HepG2 (cell line): ENCODE data around the gene ANXA2. TPM values are rescaled to one million over a fixed set of nuclear protein-coding genes. Genes with fewer than 3 reads are reported as not detected.

Experiments used
- ATAC-seq: fragments of 200-7000 bp; cut with Tn5 transposase; 3 replicates; pipeline ENCODE4 v1.9.1; 2020; ENCODE audit warnings: mild to moderate bottlenecking, moderate library complexity
- BruUV-seq: library from RNA; stranded (reverse); fragments of 400-500 nt; replicated peaks from 2 replicates; lab custom pipeline; 2021; lab: Mats Ljungman, UMichigan
- CTCF ChIA-PET: fragments of 300-600 bp; formaldehyde crosslinking; extraction: SDS; loops from one replicate; lab custom pipeline; 2021; ENCODE audit warnings: low total read pairs, inconsistent platforms, low intra/inter-chr PET ratio; lab: Yijun Ruan, JAX
- POLR2A ChIA-PET: fragments of 350-600 bp; sonication (Branson Sonifier 250); formaldehyde crosslinking; loops from one replicate; lab custom pipeline; 2020; ENCODE audit warnings: antibody characterized with exemption, inconsistent platforms; lab: Yijun Ruan, JAX
- DNase-seq: peaks from one replicate; pipeline ENCODE4 v3.0.0-alpha.2; 2015; ENCODE audit warnings: low spot score
- FAIRE-seq: peaks from 3 replicates; lab custom pipeline; 2011; peaks lifted over from hg19 to GRCh38; lab: Jason Lieb, UNC
- H2AFZ ChIP-seq: one replicate; pipeline ENCODE4 v1.6.1; 2011; ENCODE audit warnings: low read length, inconsistent platforms
- H3K27ac ChIP-seq: fragments of 300-600 bp; 3 replicates; pipeline ENCODE4 v1.8.0; 2011; ENCODE audit warnings: mixed run types, mild to moderate bottlenecking, mixed read lengths, low read length, inconsistent platforms; ENCODE audit not compliant: insufficient read depth; ENCODE audit errors: extremely low read length
- H3K27me3 ChIP-seq, 2 experiments: fragments of 200-600 bp in 1 of 2; 2 replicates in 1 of 2; 3 replicates in 1 of 2; pipeline versions ENCODE4 v1.6.0 to v1.8.0; 2011; ENCODE audit warnings: low read length in 2 of 2, mild to moderate bottlenecking in 2 of 2, moderate library complexity in 2 of 2, inconsistent platforms in 1 of 2; ENCODE audit not compliant: insufficient read depth in 2 of 2, control insufficient read depth in 1 of 2
- H3K36me3 ChIP-seq, 2 experiments: fragments of 200-600 bp in 1 of 2; replicated peaks in 1 of 2; 2 replicates in 1 of 2; 3 replicates in 1 of 2; pipeline versions ENCODE4 v1.5.1 to v1.8.0; 2011; ENCODE audit warnings: low read length in 2 of 2, inconsistent platforms in 1 of 2; ENCODE audit not compliant: insufficient read depth in 2 of 2, control insufficient read depth in 1 of 2
- H3K4me1 ChIP-seq: 2 replicates; pipeline ENCODE4 v1.5.1; 2012; ENCODE audit warnings: low read length, inconsistent platforms; ENCODE audit not compliant: insufficient read depth
- H3K4me2 ChIP-seq: 2 replicates; pipeline ENCODE4 v1.6.0; 2011; ENCODE audit warnings: low read depth, low read length, inconsistent platforms
- H3K4me3 ChIP-seq, 3 experiments: fragments of 200-600 bp in 1 of 3; sonication (generic), shearing (Covaris generic) in 1 of 3; replicated peaks in 1 of 3; 2 replicates each; pipeline ENCODE4 v1.5.1; 2011 to 2016; ENCODE audit warnings: low read length in 3 of 3, inconsistent platforms in 2 of 3, low read depth in 2 of 3, mild to moderate bottlenecking in 2 of 3, control low read depth in 1 of 3, mixed read lengths in 1 of 3; ENCODE audit not compliant: insufficient read depth in 1 of 3
- H3K79me2 ChIP-seq: one replicate; pipeline ENCODE4 v1.6.1; 2011; ENCODE audit warnings: low read length, inconsistent platforms; ENCODE audit not compliant: insufficient read depth
- H3K9ac ChIP-seq: 2 replicates; pipeline ENCODE4 v1.6.0; 2011; ENCODE audit warnings: mild to moderate bottlenecking, low read depth, low read length, inconsistent platforms; ENCODE audit not compliant: insufficient read depth
- H3K9me3 ChIP-seq: 2 replicates; pipeline ENCODE4 v1.5.1; 2012; ENCODE audit warnings: mild to moderate bottlenecking, low read length
- H4K20me1 ChIP-seq: 2 replicates; pipeline ENCODE4 v1.6.0; 2011; ENCODE audit warnings: inconsistent platforms, mild to moderate bottlenecking, low read length, moderate library complexity; ENCODE audit not compliant: insufficient read depth
- BCL6 ChIP-seq: IDR thresholded peaks from 2 replicates; pipeline ENCODE4 v1.6.1; 2016; ENCODE audit warnings: missing genetic modification reagents, missing compliant biosample characterization
- ELF3 ChIP-seq: IDR thresholded peaks from 2 replicates; pipeline ENCODE4 v1.6.1; 2016; ENCODE audit warnings: missing genetic modification reagents, missing compliant biosample characterization
- HDAC1 ChIP-seq: sonication (generic); formaldehyde crosslinking; IDR thresholded peaks from 2 replicates; pipeline ENCODE4 v1.5.1; 2020; ENCODE audit warnings: mild to moderate bottlenecking, missing genetic modification reagents
- HMG20B ChIP-seq: conservative IDR thresholded peaks from 2 replicates; pipeline ENCODE4 v1.6.1; 2016; ENCODE audit warnings: missing genetic modification reagents, missing compliant biosample characterization
- NR2F1 ChIP-seq, 2 experiments: fragments of 450-650 bp in 1 of 2; formaldehyde crosslinking in 1 of 2; IDR thresholded peaks; 2 replicates each; pipeline versions ENCODE4 v1.5.0 to v1.6.1; 2016 to 2020; ENCODE audit warnings: mild to moderate bottlenecking in 1 of 2, missing compliant biosample characterization in 1 of 2, missing genetic modification reagents in 1 of 2, moderate library complexity in 1 of 2
- PHF20 ChIP-seq: sonication (generic); formaldehyde crosslinking; IDR thresholded peaks from 2 replicates; pipeline ENCODE4 v1.5.0; 2020; ENCODE audit warnings: mild to moderate bottlenecking, missing genetic modification reagents
- SMAD9 ChIP-seq: sonication (generic); formaldehyde crosslinking; IDR thresholded peaks from 2 replicates; pipeline ENCODE4 v1.5.1; 2020; ENCODE audit warnings: mild to moderate bottlenecking, missing genetic modification reagents
- TAF1 ChIP-seq: sonication (generic); formaldehyde crosslinking; IDR thresholded peaks from 2 replicates; pipeline ENCODE4 v1.4.0; 2020; ENCODE audit warnings: missing genetic modification reagents
- ZFY ChIP-seq: sonication (generic); formaldehyde crosslinking; IDR thresholded peaks from 2 replicates; pipeline ENCODE4 v1.4.0; 2020; ENCODE audit warnings: missing genetic modification reagents
- ZIK1 ChIP-seq: sonication (generic); formaldehyde crosslinking; IDR thresholded peaks from 2 replicates; pipeline ENCODE4 v1.5.0; 2020; ENCODE audit warnings: mild to moderate bottlenecking, low read depth, missing genetic modification reagents, borderline replicate concordance
- ZMYM4 ChIP-seq: sonication (generic); formaldehyde crosslinking; IDR thresholded peaks from 2 replicates; pipeline ENCODE4 v1.8.1; 2023; ENCODE audit warnings: mild to moderate bottlenecking, missing genetic modification reagents
- ZNF414 ChIP-seq: sonication (generic); formaldehyde crosslinking; IDR thresholded peaks from 2 replicates; pipeline ENCODE4 v1.5.0; 2020; ENCODE audit warnings: missing genetic modification reagents
- ZNF567 ChIP-seq: sonication (generic); formaldehyde crosslinking; IDR thresholded peaks from 2 replicates; pipeline ENCODE4 v1.8.1; 2023; ENCODE audit warnings: mild to moderate bottlenecking, missing genetic modification reagents, borderline replicate concordance
- ZNF609 ChIP-seq: sonication (generic); formaldehyde crosslinking; IDR thresholded peaks from 2 replicates; pipeline ENCODE4 v1.4.0; 2020; ENCODE audit warnings: mild to moderate bottlenecking, missing genetic modification reagents, borderline replicate concordance
- ZNF616 ChIP-seq: sonication (generic); formaldehyde crosslinking; IDR thresholded peaks from 2 replicates; pipeline ENCODE4 v1.5.0; 2020; ENCODE audit warnings: low read depth, mild to moderate bottlenecking, missing genetic modification reagents
- ZNF746 ChIP-seq: sonication (generic); formaldehyde crosslinking; IDR thresholded peaks from 2 replicates; pipeline ENCODE4 v1.8.0; 2022; ENCODE audit warnings: mild to moderate bottlenecking, missing genetic modification reagents
- ZNF792 ChIP-seq: IDR thresholded peaks from 2 replicates; pipeline ENCODE4 v1.6.1; 2016
- WGBS: methylation state at CpG from one replicate; pipeline ENCODE4 v1.1.6; 2017; ENCODE audit warnings: low lambda C conversion rate; 5-methylcytosine and 5-hydroxymethylcytosine counted together
- in situ Hi-C: cut with HindIII; loops from 2 replicates; pipeline ENCODE4 v1.10.0; 2017; ENCODE audit warnings: low pct_unique_long_range_greater_than_20kb; ENCODE audit not compliant: extremely low pct_ligation_motif_present
- intact Hi-C: fragments of 100-400 bp; cut with micrococcal nuclease; formaldehyde crosslinking; loops from one replicate; pipeline ENCODE4 v1.10.0; 2022; ENCODE audit not compliant: unreplicated experiment
- polyA plus RNA-seq, 8 experiments: library from polyadenylated mRNA; depleted of rRNA in 3 of 8; stranded (reverse) in 7 of 8; unstranded in 1 of 8; fragments of >200 nt; fragmentation: Illumina TruSeq in 4 of 8; extraction: Trizol in 4 of 8; gene quantifications; 2 replicates each; pipeline versions ENCODE4 v1.2.1 to v1.2.3, GENCODE V29; 2011 to 2016; ENCODE audit warnings: low read depth in 4 of 8, missing spikeins in 1 of 8, mixed read lengths in 1 of 8; ENCODE audit not compliant: insufficient read depth in 1 of 8
- total RNA-seq, 5 experiments: library from RNA; depleted of rRNA; stranded (reverse); fragments of >200 nt; fragmentation: Illumina TruSeq; extraction: Trizol; gene quantifications; 2 replicates each; pipeline ENCODE4 v1.2.3, GENCODE V29; 2016; ENCODE audit warnings: low read depth in 1 of 5
- TF ChIP-seq, protein P1 (sequence below): IDR thresholded peaks from 2 replicates; pipeline ENCODE4 v1.6.1; 2016; ENCODE audit warnings: low read depth, control low read depth

The ANXA2 gene
- total and polyA plus RNA-seq, 2 of the 13 experiments (the other 11 are each of a cell fraction or from before 2014, with no cell fraction given) = 196 to 613 TPM

GRCh38 chr15:60370869-60371136 is 27.0 kb downstream of the ANXA2 start:
- Histone ChIP-seq H3K9me3 (no peaks in the 10 kb centered on the region), H3K4me1 (peaks cover 74% of the 10 kb centered on the region), H3K36me3 (peaks cover 1 to 29% of the 10 kb centered on the region in 2 experiments; a peak in 4 of 5 replicates), H3K27me3 (no peaks in the 10 kb centered on the region), H3K4me2 (no peak overlapping the region), H2AFZ (no peak overlapping the region), H4K20me1 (no peaks in the 10 kb centered on the region), H3K9ac (no peak overlapping the region), H3K79me2 (peaks cover 43% of the 10 kb centered on the region), H3K27ac (peak overlapping the region; percentile 23), H3K4me3 (no peak overlapping the region)
- BruUV-seq = no TSS peak
- DNase-seq = no peak
- no peak for ATAC-seq
- in situ Hi-C loops (no loop called here), intact Hi-C loops (loop anchor here (5.0 kb wide), 1 partner anchor 71 kb away; no protein-coding TSS in a partner anchor)
- WGBS = 95% methylated on average over 1 of the region's 1 CpG
- no peak for FAIRE-seq
- POLR2A ChIA-PET = no interaction called here
- TF ChIP-seq ZNF414 (CRISPR knock-in tag) = no peak
- TF ChIP-seq TAF1 (CRISPR knock-in tag) = no peak
- no peak for TF ChIP-seq ZNF746 (CRISPR knock-in tag)
- TF ChIP-seq, protein P1, sequence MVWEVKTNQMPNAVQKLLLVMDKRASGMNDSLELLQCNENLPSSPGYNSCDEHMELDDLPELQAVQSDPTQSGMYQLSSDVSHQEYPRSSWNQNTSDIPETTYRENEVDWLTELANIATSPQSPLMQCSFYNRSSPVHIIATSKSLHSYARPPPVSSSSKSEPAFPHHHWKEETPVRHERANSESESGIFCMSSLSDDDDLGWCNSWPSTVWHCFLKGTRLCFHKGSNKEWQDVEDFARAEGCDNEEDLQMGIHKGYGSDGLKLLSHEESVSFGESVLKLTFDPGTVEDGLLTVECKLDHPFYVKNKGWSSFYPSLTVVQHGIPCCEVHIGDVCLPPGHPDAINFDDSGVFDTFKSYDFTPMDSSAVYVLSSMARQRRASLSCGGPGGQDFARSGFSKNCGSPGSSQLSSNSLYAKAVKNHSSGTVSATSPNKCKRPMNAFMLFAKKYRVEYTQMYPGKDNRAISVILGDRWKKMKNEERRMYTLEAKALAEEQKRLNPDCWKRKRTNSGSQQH (CRISPR knock-in tag) = no peak
- TF ChIP-seq ZNF792 = no peak
- no peak for TF ChIP-seq ZNF616 (CRISPR knock-in tag)
- no peak for TF ChIP-seq ZFY (CRISPR knock-in tag)
- no peak for TF ChIP-seq ELF3 (CRISPR knock-in tag)
- TF ChIP-seq ZNF609 (CRISPR knock-in tag) = no peak
- TF ChIP-seq NR2F1 (CRISPR knock-in tag; IDR thresholded peaks at IDR 0.05) = no peak
- no peak for TF ChIP-seq SMAD9
- no peak for TF ChIP-seq HDAC1
- TF ChIP-seq PHF20 (CRISPR knock-in tag) = no peak
- TF ChIP-seq HMG20B (CRISPR knock-in tag) = no peak
- no peak for TF ChIP-seq ZMYM4 (CRISPR knock-in tag)
- TF ChIP-seq ZIK1 = no peak
- no peak for TF ChIP-seq ZNF567 (CRISPR knock-in tag)
- TF ChIP-seq BCL6 = no peak
- CTCF ChIA-PET = no interaction called here
